Left lung (tissue), 10 donors: ENCODE results near the gene SLAMF6. TPM values are rescaled to one million over a fixed set of nuclear protein-coding genes. Genes with fewer than 3 reads are reported as not detected.

ENCODE experiments used
- ATAC-seq: fragments of 200-7000 bp; cut with Tn5 transposase; one replicate; pipeline ENCODE4 v1.9.1; 2020; ENCODE audit warnings: moderate library complexity
- DNase-seq, 4 donors: peaks; one replicate each; pipeline ENCODE4 v3.0.0-alpha.2; 2013 to 2020
- H3K27ac ChIP-seq, 2 donors: fragments of 200-600 bp; sonication (generic) in 1 of 2; one replicate each; pipeline versions ENCODE4 v1.5.0 to v1.8.0; 2020 to 2021
- H3K27me3 ChIP-seq, 2 donors: fragments of 200-600 bp; sonication (generic) in 1 of 2; one replicate each; pipeline versions ENCODE4 v1.5.0 to v1.8.0; 2020 to 2021
- H3K36me3 ChIP-seq, 2 donors: fragments of 200-600 bp; sonication (generic) in 1 of 2; one replicate each; pipeline versions ENCODE4 v1.5.0 to v1.8.0; 2020 to 2021
- H3K4me1 ChIP-seq, 2 donors: fragments of 200-600 bp; one replicate each; pipeline ENCODE4 v1.8.0; 2021
- H3K4me3 ChIP-seq, 2 donors: fragments of 200-600 bp; sonication (generic) in 1 of 2; one replicate each; pipeline versions ENCODE4 v1.5.0 to v1.8.0; 2020 to 2021; ENCODE audit warnings: mild to moderate bottlenecking in 1 of 2
- H3K9me3 ChIP-seq, 2 donors: fragments of 200-600 bp; sonication (generic) in 1 of 2; one replicate each; pipeline versions ENCODE4 v1.5.0 to v1.8.0; 2020 to 2021
- intact Hi-C, 2 donors: fragments of 100-400 bp; cut with DNase I; formaldehyde crosslinking; loops; one replicate each; pipeline versions ENCODE4 v1.11.2 to v1.14.2; 2022
- polyA plus RNA-seq, 6 donors: library from polyadenylated mRNA; unstranded; fragments of 120-200 nt; gene quantifications; one replicate each; pipeline ENCODE4 v1.2.1, GENCODE V29; 2013; ENCODE audit not compliant: insufficient read length in 6 of 6
- total RNA-seq, 2 donors: library from RNA; stranded (reverse); fragmentation: NEBNext Ultra II Directional; extraction: Animal tissue kit (Norgen Biotek cat#: 25700); gene quantifications; one replicate each; pipeline ENCODE4 v1.2.1, GENCODE V29; 2021
- TF ChIP-seq, protein P1 (sequence below), 2 donors: fragments of 200-600 bp; sonication (generic) in 1 of 2; IDR thresholded peaks; one replicate each; pipeline versions ENCODE4 v1.5.0 to v1.8.0; 2021; ENCODE audit warnings: antibody characterized with exemption in 2 of 2
- donor health status: DM: no; HTN: yes; CAD: no.
- donor health status: DM: no; HTN: no; CAD: no.

Gene SLAMF6
- total and polyA plus RNA-seq, 8 donors: 0.10 to 2.8 (median 0.57) TPM

DNA sequence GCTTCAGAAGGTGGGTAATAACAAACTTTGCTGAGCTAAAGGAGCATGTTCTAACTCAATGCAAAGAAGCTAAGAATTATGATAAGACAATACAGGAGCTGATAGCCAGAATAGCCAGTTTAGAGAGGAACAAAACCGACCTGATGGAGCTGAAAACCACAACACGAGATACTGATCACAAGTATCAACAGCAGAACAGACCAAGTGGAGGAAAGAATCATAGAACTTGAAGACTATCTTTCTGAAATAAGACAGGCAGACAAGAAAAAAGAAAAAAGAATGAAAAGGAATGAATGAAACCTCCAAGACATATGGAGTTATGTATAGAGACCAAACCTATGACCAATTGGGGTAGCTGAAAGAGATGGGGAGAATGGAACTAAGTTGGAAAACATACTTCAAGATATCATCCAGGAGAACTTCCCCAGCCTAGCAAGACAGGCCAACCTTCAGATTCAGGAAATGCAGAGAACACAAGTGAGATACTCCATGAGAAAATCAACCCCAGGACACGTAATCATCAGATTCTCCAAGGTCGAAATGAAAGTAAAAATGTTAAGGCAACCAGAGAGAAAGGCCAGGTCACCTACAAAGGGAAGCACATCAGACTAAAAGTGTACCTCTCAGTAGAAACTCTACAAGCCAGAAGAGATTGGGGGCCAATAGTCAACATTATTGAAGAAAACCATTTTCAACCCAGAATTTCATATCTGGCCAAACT, 35.8 kb upstream of the SLAMF6 start:
- TF ChIP-seq, protein P1, sequence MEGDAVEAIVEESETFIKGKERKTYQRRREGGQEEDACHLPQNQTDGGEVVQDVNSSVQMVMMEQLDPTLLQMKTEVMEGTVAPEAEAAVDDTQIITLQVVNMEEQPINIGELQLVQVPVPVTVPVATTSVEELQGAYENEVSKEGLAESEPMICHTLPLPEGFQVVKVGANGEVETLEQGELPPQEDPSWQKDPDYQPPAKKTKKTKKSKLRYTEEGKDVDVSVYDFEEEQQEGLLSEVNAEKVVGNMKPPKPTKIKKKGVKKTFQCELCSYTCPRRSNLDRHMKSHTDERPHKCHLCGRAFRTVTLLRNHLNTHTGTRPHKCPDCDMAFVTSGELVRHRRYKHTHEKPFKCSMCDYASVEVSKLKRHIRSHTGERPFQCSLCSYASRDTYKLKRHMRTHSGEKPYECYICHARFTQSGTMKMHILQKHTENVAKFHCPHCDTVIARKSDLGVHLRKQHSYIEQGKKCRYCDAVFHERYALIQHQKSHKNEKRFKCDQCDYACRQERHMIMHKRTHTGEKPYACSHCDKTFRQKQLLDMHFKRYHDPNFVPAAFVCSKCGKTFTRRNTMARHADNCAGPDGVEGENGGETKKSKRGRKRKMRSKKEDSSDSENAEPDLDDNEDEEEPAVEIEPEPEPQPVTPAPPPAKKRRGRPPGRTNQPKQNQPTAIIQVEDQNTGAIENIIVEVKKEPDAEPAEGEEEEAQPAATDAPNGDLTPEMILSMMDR (IDR thresholded peaks at IDR 0.05): no peak
- Histone ChIP-seq H3K4me3 (no peak overlapping the region), H3K27ac (peak overlapping the region in 1 of 2 donors; percentile 16), H3K36me3 (no peaks in the 10 kb centered on the region), H3K4me1 (peaks cover 0 to 9% of the 10 kb centered on the region in 2 donors), H3K27me3 (no peaks in the 10 kb centered on the region), H3K9me3 (peaks cover 0 to 17% of the 10 kb centered on the region in 2 donors)
- DNase-seq (no peak), ATAC-seq (no peak)
- intact Hi-C loops: no loop called here

DNA sequence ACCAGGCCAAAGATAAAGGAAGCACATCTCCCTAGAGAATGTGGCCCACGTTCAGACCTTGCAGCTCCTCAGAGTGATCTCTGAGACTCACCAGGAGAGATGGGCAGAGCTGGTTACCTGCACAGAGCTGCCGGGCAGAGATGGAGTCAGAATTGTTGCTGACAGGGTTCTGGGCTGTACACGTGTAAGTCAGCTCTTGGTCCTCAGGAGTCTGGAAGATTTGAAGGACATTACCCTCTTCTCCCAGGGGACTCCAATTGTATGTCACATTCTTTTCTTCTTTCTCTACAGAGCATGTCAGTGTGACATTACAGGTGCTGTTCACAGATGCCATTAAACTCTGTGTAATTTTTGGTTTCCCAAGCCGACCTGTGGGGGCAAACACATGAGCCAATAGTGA, 30.7 kb upstream of the SLAMF6 start:
- no peak overlapping the region for H3K4me3 ChIP-seq
- H3K27ac ChIP-seq: no peak overlapping the region
- no peaks in the 10 kb centered on the region for H3K9me3 ChIP-seq
- ATAC-seq (no peak), DNase-seq (no peak)
- TF ChIP-seq, protein P1 (IDR thresholded peaks at IDR 0.05): no peak
- peaks cover 0 to 4% of the 10 kb centered on the region in 2 donors for H3K4me1 ChIP-seq
- no peaks in the 10 kb centered on the region for H3K27me3 ChIP-seq
- intact Hi-C loops: no loop called here
- peaks cover 0 to 10% of the 10 kb centered on the region in 2 donors for H3K36me3 ChIP-seq

DNA sequence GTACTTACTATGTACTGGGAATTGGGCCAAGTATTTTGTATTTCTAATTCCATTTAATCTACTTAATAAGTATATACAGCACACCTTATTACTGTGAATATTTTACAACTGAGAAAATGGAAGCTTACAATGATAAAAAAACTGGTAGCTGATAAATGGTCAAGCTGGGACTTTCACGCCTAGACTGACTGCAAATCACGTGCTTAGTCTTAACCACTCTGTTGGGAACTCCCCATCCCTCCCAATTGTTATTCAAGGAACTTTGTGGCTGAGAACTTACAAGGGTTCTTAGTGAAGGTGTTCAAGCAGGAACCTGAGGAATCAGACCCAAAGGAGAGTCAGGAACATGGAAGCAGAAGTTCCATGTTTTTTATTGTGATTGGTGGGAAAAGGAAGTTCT, 29.4 kb upstream of the SLAMF6 start:
- ATAC-seq (no peak), DNase-seq (no peak)
- Histone ChIP-seq H3K4me1 (peaks cover 0 to 12% of the 10 kb centered on the region in 2 donors), H3K9me3 (no peaks in the 10 kb centered on the region), H3K27ac (no peak overlapping the region), H3K4me3 (no peak overlapping the region), H3K27me3 (no peaks in the 10 kb centered on the region), H3K36me3 (peaks cover 0 to 10% of the 10 kb centered on the region in 2 donors)
- TF ChIP-seq, protein P1 (IDR thresholded peaks at IDR 0.05): no peak
- intact Hi-C loops: no loop called here

DNA sequence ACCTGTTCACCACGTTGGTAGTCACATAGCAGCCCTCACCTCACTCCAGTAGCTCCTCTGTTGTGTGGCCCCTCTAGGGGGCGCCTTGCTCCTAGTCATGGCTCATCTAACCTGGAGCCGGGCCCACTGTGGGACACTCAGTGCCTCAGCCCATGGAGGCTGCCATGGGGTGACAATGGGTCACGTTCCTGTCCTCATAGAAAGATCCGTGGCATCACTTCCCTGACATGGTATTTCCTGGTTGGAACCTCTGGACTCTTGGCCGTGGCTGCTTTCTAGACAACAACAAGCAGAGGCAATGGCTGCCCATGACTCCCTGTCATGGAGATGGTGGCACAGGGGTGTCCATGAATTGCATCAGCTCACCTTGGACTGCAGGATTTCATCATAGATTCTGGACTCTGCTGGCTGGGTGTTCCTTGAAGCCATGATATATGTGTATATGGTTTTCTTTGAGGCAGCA, 27.5 kb upstream of the SLAMF6 start:
- Histone ChIP-seq H3K36me3 (peaks cover 0 to 10% of the 10 kb centered on the region in 2 donors), H3K4me1 (peaks cover 0 to 26% of the 10 kb centered on the region in 2 donors), H3K27ac (no peak overlapping the region), H3K27me3 (no peaks in the 10 kb centered on the region), H3K4me3 (no peak overlapping the region), H3K9me3 (no peaks in the 10 kb centered on the region)
- ATAC-seq (no peak), DNase-seq (peak in 1 of 4 donors; percentile 78)
- intact Hi-C loops: no loop called here
- TF ChIP-seq, protein P1 (IDR thresholded peaks at IDR 0.05): no peak

DNA sequence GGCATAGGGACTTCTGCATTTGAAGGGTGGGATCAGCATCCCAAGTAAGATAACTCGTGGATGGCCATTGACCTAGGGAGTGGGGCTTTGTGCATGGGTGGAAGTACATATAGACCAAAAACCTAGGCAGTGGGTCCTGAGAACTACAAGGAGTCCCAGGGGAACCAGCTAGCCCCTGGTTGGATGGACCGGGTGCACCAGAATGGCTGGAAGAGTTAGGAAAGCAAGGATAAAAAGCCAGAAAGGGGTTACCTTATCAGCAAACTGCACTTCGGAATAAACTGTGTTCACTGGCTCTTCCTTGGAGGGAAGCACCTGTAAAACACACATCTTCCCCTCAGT, 26.6 kb upstream of the SLAMF6 start:
- no peak for ATAC-seq

More for the DNA sequence above, 26.6 kb upstream of the SLAMF6 start:
- no peaks in the 10 kb centered on the region for H3K27me3 ChIP-seq
- no peak overlapping the region for H3K27ac ChIP-seq
- H3K4me1 ChIP-seq: peaks cover 0 to 26% of the 10 kb centered on the region in 2 donors
- no peaks in the 10 kb centered on the region for H3K9me3 ChIP-seq
- intact Hi-C loops: no loop called here
- no peak overlapping the region for H3K4me3 ChIP-seq
- DNase-seq: no peak
- peaks cover 0 to 10% of the 10 kb centered on the region in 2 donors for H3K36me3 ChIP-seq
- TF ChIP-seq, protein P1 (IDR thresholded peaks at IDR 0.05): no peak
